HG03442 (cell line): ENCODE results near the gene ARHGAP6.

Source experiments
- ATAC-seq: cut with Tn5 transposase; IDR thresholded peaks from one replicate; pipeline ENCODE4 v1.9.1; 2021; ENCODE audit warnings: mild to moderate bottlenecking, moderate library complexity; ENCODE audit not compliant: unreplicated experiment

ARHGAP6 gene

GRCh38 chrX:11319806-11320520 lies 345.8 kb downstream of the ARHGAP6 start:
- ATAC-seq: no peak

- ATAC-seq: no peak
Observed at GRCh38 chrX:11311706-11312105, 354.0 kb downstream of the ARHGAP6 start.

- no peak for ATAC-seq
Observed at GRCh38 chrX:11309220-11309619, 356.5 kb downstream of the ARHGAP6 start.

DNA sequence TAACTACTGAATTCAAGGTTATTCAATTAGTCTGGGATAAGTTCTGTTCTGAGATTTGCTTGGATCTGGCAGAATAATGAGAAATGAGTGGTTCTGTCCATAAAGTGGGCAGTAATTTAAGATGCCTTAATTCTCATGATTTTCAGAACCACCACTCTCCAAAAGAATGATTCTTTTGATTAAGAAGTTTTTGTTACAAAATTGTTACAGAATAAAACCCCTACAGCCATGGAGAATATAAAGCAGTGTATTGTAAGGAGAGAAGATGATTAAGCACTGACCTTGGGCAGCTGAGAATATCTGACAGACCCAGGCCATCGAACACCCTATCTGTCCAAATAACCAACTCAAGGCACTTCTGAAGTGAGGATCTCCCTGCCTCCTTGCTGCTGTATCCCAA lies 360.1 kb downstream of the ARHGAP6 start:
- no peak for ATAC-seq

DNA sequence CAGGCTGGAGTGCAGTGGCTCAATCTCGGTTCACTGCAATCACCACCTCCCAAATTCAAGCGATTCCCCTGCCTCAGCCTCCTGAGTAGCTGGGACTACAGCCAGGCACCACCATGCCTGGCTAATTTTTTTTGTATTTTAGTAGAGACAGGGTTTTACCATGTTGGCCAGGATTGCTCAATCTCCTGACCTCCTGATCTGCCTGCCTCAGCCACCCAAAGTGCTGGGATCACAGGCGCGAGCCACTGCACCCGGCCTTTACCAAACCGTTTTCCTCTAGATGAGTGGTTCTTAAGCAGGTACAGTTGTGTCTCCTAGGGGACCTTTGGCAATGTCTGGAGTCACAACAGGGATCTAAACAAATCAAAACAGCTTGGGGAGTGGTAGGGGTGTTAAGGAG lies 360.9 kb downstream of the ARHGAP6 start:
- no peak for ATAC-seq

DNA sequence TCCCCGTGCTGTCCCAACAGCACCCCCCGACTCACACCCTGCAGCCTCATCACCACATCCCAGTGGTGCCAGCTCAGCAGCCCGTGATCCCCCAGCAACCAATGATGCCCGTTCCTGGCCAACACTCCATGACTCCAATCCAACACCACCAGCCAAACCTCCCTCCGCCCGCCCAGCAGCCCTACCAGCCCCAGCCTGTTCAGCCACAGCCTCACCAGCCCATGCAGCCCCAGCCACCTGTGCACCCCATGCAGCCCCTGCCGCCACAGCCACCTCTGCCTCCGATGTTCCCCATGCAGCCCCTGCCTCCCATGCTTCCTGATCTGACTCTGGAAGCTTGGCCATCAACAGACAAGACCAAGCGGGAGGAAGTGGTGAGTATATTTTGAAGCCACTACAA lies 367.1 kb downstream of the ARHGAP6 start:
- no peak for ATAC-seq

DNA sequence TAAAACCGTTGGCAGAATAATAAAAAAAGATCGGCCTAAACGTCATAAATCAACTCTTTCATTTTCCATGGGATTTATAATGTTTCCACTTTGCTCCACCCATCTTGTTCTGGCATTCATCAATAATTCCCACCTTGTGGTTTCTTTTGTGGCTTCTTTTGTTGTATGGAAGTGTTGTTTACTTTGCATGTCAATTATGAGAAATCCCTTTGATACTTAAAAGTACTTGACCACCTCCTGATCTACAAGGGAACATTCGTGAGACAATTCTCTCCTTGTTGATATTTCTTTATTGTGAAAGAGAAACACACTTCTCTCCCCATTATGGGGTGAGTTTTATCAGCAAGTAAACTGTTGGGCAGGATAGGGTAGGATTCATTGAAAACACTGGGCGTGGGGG lies 369.7 kb downstream of the ARHGAP6 start:
- no peak for ATAC-seq

DNA sequence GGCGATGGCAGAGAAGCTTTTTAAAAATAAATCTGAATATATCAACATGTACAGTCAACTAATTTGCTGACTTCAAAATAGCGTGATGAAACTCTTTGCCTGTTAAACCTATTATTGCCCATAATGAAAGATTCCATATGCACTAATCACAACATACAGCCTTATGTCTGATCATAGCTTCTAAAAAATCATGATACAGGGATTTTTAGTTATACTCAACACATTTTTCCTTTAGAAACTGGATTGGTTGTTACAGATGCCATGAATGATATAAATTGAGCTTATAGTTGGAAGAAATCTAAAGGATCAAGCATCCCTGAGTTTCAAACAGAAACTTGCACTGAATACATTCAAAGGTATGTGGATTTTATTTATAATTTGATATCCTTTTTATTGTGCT lies 372.6 kb downstream of the ARHGAP6 start, which contains the start of gene AMELX:
Gene AMELX (plus strand): TSS at position 301 of the 400 bp plus-strand sequence. CDS start 1,376 bp downstream, outside the sequence.
- ATAC-seq: no peak

DNA sequence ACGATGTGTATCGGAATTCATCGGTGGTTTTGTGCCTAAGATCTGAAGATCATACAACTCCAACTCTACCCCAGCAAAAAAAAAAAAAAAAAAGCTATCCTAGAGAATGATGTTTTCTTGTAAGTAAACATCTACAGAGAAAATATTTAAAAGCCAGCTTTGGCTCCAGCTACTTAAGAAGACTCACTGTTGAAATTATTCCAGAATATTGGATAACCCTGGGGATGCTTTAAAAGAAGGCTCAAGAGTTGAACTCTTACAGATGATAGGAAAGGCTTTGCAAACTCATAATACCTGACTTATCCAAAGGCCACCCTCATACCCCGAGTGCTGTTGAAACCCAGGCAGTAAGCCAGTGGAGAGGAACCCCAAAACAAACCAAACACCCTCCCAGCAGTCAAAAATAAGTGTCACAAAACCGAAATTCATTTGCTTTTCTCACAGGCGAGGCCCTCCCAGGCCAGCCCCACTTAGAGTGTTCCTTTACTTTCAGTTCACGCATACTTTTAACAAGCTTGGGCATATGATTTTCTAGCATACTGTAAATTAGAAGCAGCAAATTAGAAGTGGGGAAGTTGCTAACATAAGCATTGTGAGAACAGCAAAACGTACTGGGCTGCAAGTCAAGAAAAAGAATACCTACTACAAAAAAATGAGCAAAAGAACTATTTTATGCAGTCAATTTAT lies 375.2 kb downstream of the ARHGAP6 start:
- no peak for ATAC-seq

GRCh38 chrX:11287505-11287904 lies 378.2 kb downstream of the ARHGAP6 start:
- no peak for ATAC-seq

DNA sequence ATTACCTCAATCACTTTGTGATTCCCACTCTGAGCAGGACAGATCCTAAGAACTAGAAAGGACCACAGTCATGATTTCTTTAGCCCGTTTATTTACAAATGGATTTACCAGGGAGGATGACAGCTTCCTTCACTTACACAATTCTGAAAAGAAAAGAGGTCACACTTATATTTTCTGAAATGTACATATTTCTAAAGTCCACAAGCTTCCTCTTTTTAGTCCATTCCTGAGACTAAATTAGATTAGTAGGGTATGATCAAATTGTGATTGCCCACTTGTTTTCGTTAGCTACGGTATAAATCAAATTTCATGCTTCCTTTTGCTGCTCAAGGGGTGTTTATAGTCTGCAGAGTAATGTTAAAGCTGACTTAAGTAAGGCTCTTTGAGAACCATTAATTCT lies 380.1 kb downstream of the ARHGAP6 start:
- ATAC-seq: no peak

DNA sequence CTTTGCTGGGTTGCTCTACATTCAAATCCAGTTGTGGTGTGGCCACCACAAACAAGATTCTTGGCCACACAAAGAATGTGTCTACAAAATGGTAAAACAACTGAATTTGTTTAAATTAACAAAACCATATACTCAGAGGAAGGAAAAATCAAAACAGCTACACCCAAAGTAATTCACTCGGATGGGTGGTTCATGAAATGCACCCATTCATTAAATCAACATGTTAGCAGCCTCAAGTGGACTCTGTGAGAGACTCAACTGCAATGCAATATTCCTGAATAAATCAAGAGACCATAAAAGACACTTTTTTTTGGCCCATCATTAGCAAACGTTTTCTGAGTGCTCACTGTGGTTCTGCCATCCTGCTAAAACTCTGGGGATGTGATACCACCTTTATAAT lies 383.7 kb downstream of the ARHGAP6 start:
- no peak for ATAC-seq

DNA sequence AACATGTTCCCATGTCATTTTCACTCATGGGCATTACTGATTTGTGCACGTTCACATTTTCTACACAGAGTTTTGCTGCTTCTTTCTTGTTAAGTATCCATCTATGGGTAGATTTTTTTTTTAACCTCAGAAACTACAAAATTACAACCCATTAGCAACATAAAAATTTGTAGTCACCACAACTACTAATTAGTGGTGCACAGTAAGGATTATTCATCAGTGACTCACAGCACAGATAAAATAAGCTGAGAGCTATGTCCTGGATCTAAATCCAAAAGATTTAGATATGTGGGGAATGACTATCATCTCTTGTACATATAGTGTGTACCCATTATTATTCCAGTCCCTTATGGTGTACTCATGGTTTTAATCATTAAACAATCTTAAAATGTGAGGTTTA lies 392.2 kb downstream of the ARHGAP6 start:
- ATAC-seq: no peak

DNA sequence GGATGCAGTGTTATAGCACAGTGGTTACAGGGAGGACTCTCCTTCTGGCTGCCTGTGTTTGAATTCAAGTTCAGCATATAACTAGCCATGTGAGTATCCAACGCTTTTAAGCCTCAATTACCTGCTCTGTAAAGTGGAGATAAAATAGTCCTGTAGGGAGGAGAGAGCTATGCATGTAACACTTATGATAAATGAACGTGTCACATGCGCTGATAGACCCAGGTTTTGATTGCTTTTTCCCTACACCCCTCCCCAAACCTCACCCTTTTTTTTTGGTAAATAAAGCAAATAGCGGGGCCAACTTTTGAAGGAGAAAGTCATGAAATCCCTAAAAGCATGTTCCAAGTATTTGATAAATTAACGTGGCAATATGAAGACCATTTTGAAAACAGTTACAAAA lies 392.9 kb downstream of the ARHGAP6 start:
- no peak for ATAC-seq

DNA sequence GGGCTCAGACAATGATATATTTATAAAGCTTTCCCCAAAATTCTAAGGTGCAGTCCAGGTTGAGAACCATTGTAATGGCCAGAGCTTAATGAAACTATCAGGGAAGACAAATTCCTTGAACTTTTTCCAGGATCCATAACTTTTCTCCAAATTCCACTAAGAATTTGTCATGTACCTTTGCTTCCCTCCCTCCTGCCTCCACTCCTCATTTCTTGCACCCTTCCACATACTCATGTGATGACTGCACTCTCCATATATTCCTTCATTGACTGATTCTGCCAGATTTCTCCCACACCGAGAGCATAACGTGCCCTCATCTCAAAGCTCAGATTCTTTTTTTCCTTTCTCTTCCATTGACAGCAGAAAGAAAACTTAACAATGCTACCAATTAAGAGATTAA lies 393.4 kb downstream of the ARHGAP6 start:
- ATAC-seq: no peak

DNA sequence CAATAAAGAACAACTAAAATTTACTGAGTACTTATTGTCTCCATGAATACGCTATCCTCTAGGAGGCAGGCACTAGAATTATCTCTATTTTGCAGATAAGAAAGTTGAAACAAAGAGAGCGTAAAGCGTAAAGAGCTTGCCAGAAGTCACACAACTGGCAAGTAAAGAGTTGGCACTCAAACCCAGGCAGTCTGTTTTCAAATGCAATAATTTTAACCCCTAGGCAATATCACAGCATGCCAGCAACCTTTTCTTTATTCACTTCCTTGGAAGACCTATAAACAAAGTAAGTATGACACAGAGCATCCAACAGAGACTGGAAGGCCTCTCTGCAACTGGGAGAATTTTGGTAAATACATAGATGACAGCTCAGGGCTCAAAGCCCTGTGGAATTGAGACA lies 395.7 kb downstream of the ARHGAP6 start:
- ATAC-seq: no peak

GRCh38 chrX:11269006-11269405 lies 396.7 kb downstream of the ARHGAP6 start:
- no peak for ATAC-seq

DNA sequence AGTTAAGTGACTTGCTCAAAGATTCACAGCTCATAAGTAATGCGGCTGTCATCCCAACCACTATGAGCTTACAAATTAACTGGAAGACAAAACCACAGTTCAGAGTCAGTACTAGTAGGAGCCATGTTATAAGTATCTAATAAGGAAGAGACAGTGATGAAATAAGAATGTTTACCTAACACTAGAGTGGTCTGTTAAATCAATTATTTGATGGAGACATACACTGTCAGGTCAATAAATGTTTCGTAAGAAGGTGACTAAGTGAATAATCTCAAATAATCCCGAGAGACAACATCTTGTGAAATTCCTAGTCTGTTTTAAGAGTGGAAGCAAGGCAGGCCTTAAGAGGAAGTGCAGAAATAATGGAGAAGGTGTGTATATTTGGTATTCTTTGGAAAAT lies 398.3 kb downstream of the ARHGAP6 start:
- no peak for ATAC-seq

DNA sequence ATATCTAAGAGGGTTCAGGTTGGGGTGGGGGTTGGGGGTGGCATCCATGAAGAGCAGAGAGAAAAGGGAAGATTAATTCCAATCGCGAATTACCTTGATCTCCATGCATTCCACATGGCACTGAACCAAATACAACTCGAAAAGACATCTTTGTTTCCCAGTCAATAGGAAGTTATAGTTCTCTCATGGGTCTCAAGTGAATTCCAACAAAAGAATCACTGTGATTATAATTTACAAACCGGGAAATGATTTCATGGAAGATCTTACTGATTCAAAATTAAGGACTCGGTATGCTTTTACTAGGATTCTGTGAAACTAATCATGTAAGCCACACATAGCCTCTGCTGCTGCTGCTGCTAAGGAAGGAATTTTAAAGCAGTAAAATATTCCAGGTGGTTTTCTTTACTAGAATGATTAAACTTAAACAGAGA lies 399.1 kb downstream of the ARHGAP6 start:
- ATAC-seq: no peak

GRCh38 chrX:11265352-11265751 lies 400.4 kb downstream of the ARHGAP6 start:
- ATAC-seq: no peak

GRCh38 chrX:11264925-11265324 lies 400.8 kb downstream of the ARHGAP6 start:
- no peak for ATAC-seq

DNA sequence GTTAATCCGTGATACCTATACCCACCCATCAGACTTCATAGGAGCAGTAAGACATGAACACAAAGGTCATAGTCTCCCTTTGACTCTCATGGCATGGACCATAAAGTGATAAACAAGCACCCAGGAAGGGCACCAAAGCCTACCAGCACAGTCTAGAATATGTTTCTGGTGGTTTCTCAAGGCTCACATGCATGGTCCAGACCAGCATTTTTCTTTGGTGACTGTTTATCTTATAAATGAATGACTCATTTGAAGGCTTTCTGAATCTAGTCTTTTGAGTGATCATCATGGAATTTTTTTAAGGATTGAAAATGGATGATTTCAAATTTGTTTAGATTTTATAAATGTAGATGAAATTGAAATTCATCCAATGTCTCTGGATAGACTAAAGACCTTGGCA lies 404.5 kb downstream of the ARHGAP6 start:
- no peak for ATAC-seq

DNA sequence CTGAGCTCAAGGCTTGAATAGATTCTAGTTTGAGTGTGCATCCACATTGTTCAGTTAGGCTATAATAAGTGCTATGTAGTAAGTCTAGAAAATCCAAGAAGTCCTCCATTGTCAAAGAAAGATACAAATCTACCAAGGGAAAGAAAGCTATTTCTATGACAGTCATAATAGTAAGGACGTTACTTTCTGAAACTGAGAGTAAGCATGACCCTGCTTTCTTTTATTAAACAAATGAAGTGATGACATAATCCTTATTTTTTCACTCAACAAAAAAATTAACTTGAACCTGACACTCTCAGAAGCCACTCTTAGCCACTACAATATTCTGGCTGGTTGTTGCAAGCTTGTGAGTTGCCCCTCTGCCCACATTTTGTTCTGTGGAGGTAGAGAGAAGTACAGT lies 406.3 kb downstream of the ARHGAP6 start:
- ATAC-seq: no peak
